Small intestine (tissue), 7 donors: Measurements from ENCODE around the gene LRMDA. TPM values are rescaled to one million over a fixed set of nuclear protein-coding genes. Genes with fewer than 3 reads are reported as not detected.

Experiments
- DNase-seq, 2 donors: peaks; one replicate each; pipeline versions ENCODE4 v3.0.0 to v3.0.0-alpha.2; 2013
- FAIRE-seq: peaks from 2 replicates; lab custom pipeline; 2012; peaks lifted over from hg19 to GRCh38; lab: Jason Lieb, UNC
- H3K27ac ChIP-seq, 3 donors: one replicate each; pipeline ENCODE4 v1.5.1; 2013; ENCODE audit warnings: low read length in 2 of 3, mild to moderate bottlenecking in 2 of 3, control low read depth in 1 of 3, inconsistent platforms in 1 of 3, low read depth in 1 of 3, moderate library complexity in 1 of 3
- H3K27me3 ChIP-seq, 3 donors: one replicate each; pipeline ENCODE4 v1.6.1; 2013; ENCODE audit warnings: low read length in 3 of 3, inconsistent platforms in 1 of 3; ENCODE audit not compliant: control insufficient read depth in 3 of 3, insufficient read depth in 3 of 3
- H3K36me3 ChIP-seq, 3 donors: one replicate each; pipeline ENCODE4 v1.6.1; 2013; ENCODE audit warnings: low read length in 3 of 3, inconsistent platforms in 1 of 3, low read depth in 1 of 3, mild to moderate bottlenecking in 1 of 3, moderate library complexity in 1 of 3; ENCODE audit not compliant: control insufficient read depth in 3 of 3, insufficient read depth in 2 of 3
- H3K4me1 ChIP-seq, 3 donors: one replicate each; pipeline ENCODE4 v1.6.1; 2013; ENCODE audit warnings: low read length in 2 of 3, inconsistent platforms in 1 of 3, low read depth in 1 of 3, mild to moderate bottlenecking in 1 of 3, moderate library complexity in 1 of 3; ENCODE audit not compliant: control insufficient read depth in 3 of 3, insufficient read depth in 2 of 3
- H3K4me3 ChIP-seq, 3 donors: one replicate each; pipeline ENCODE4 v1.5.1; 2013; ENCODE audit warnings: low read length in 3 of 3, control low read depth in 1 of 3, inconsistent platforms in 1 of 3, low read depth in 1 of 3, mild to moderate bottlenecking in 1 of 3, moderate library complexity in 1 of 3
- H3K9me3 ChIP-seq, 2 donors: one replicate each; pipeline ENCODE4 v1.6.1; 2013; ENCODE audit warnings: low read depth in 1 of 2, low read length in 1 of 2; ENCODE audit not compliant: control insufficient read depth in 2 of 2, insufficient read depth in 1 of 2
- WGBS, 3 donors: extraction: QIAGEN DNeasy Blood & Tissue Kit; methylation state at CpG; one replicate each; pipeline ENCODE4 v1.1.7; 2013; 5-methylcytosine and 5-hydroxymethylcytosine counted together
- polyA plus RNA-seq, 4 donors: library from polyadenylated mRNA; stranded (reverse) in 3 of 4; unstranded in 1 of 4; fragments of 200-250 nt in 3 of 4; fragments of 120-200 nt in 1 of 4; gene quantifications; one replicate each; pipeline versions ENCODE4 v1.2.1 to v1.2.3, GENCODE V29; 2013
- donor health status: healthy with polysubstance abuse.
- donor health status: control.
- donor health status: control.
- donor health status: Bipolar disorder and iron deficiency.
- donor health status: healthy.

The LRMDA gene
- polyA plus RNA-seq, 4 donors, result 5.6 to 16.2 (median 6.0) TPM; not detected in 1

- H3K4me3 ChIP-seq, result no peak overlapping the region
- no peaks in the 10 kb centered on the region for H3K9me3 ChIP-seq
- H3K36me3 ChIP-seq, result no peaks in the 10 kb centered on the region
- H3K27ac ChIP-seq, result no peak overlapping the region
- no peak for FAIRE-seq
- no peaks in the 10 kb centered on the region for H3K4me1 ChIP-seq
- no peak for DNase-seq
- no peaks in the 10 kb centered on the region for H3K27me3 ChIP-seq
- 84 to 86% (median 85%) methylated on average over 5 of the region's 5 CpGs for WGBS, 3 donors
These were observed 420.3 kb downstream of the LRMDA start for GRCh38 chr10:75851580-75852345.

- Histone ChIP-seq H3K36me3 (no peaks in the 10 kb centered on the region), H3K27ac (no peak overlapping the region), H3K27me3 (no peaks in the 10 kb centered on the region), H3K4me3 (no peak overlapping the region), H3K9me3 (no peaks in the 10 kb centered on the region), H3K4me1 (no peaks in the 10 kb centered on the region)
- FAIRE-seq, result no peak
- DNase-seq, result peak in 1 of 2 donors; percentile 5
- WGBS, 3 donors, result 67 to 85% (median 78%) methylated on average over 3 of the region's 3 CpGs
These were observed 421.5 kb downstream of the LRMDA start for GRCh38 chr10:75852851-75853484.

GRCh38 chr10:75857269-75857846 lies 425.9 kb downstream of the LRMDA start:
- FAIRE-seq (no peak), DNase-seq (no peak)
- no peaks in the 10 kb centered on the region for H3K36me3 ChIP-seq
- no peak overlapping the region for H3K27ac ChIP-seq
- H3K4me1 ChIP-seq, result no peaks in the 10 kb centered on the region
- 65 to 79% (median 72%) methylated on average over 5 of the region's 5 CpGs for WGBS, 3 donors
- H3K4me3 ChIP-seq, result no peak overlapping the region
- H3K9me3 ChIP-seq, result no peaks in the 10 kb centered on the region
- no peaks in the 10 kb centered on the region for H3K27me3 ChIP-seq

- WGBS, 3 donors, result 91 to 99% (median 94%) methylated on average over 4 of the region's 4 CpGs
- H3K4me1 ChIP-seq, result no peaks in the 10 kb centered on the region
These were observed 426.5 kb downstream of the LRMDA start for GRCh38 chr10:75857896-75858295.

GRCh38 chr10:75858339-75858738 lies 426.9 kb downstream of the LRMDA start:
- FAIRE-seq (no peak), DNase-seq (no peak)
- H3K4me3 ChIP-seq, result no peak overlapping the region
- H3K36me3 ChIP-seq, result no peaks in the 10 kb centered on the region
- H3K27ac ChIP-seq, result no peak overlapping the region
- H3K4me1 ChIP-seq, result no peaks in the 10 kb centered on the region
- no peaks in the 10 kb centered on the region for H3K9me3 ChIP-seq
- H3K27me3 ChIP-seq, result no peaks in the 10 kb centered on the region
- 93 to 100% (median 100%) methylated on average over 1 of the region's 1 CpG for WGBS, 3 donors

More at GRCh38 chr10:75857896-75858295, 426.5 kb downstream of the LRMDA start:
- DNase-seq, result no peak
- Histone ChIP-seq H3K9me3 (no peaks in the 10 kb centered on the region), H3K4me3 (no peak overlapping the region), H3K27me3 (no peaks in the 10 kb centered on the region), H3K27ac (no peak overlapping the region), H3K36me3 (no peaks in the 10 kb centered on the region)
- no peak for FAIRE-seq

- 12 to 90% (median 83%) methylated on average over 1 of the region's 1 CpG for WGBS, 3 donors
- Histone ChIP-seq H3K4me3 (no peak overlapping the region), H3K27me3 (no peaks in the 10 kb centered on the region), H3K4me1 (no peaks in the 10 kb centered on the region), H3K9me3 (no peaks in the 10 kb centered on the region), H3K36me3 (no peaks in the 10 kb centered on the region), H3K27ac (no peak overlapping the region)
- DNase-seq (no peak), FAIRE-seq (no peak)
These were observed 427.7 kb downstream of the LRMDA start for GRCh38 chr10:75859141-75859540.

- FAIRE-seq (no peak), DNase-seq (no peak)
- Histone ChIP-seq H3K27ac (no peak overlapping the region), H3K27me3 (no peaks in the 10 kb centered on the region), H3K36me3 (no peaks in the 10 kb centered on the region), H3K4me1 (no peaks in the 10 kb centered on the region), H3K4me3 (no peak overlapping the region), H3K9me3 (no peaks in the 10 kb centered on the region)
- 77 to 88% (median 81%) methylated on average over 6 of the region's 6 CpGs for WGBS, 3 donors
These were observed 428.6 kb downstream of the LRMDA start for GRCh38 chr10:75860009-75860408.

- Histone ChIP-seq H3K9me3 (no peaks in the 10 kb centered on the region), H3K36me3 (no peaks in the 10 kb centered on the region), H3K4me1 (no peaks in the 10 kb centered on the region), H3K27ac (no peak overlapping the region), H3K27me3 (no peaks in the 10 kb centered on the region), H3K4me3 (no peak overlapping the region)
- DNase-seq, result no peak
- FAIRE-seq, result no peak
These were observed 430.2 kb downstream of the LRMDA start for GRCh38 chr10:75861582-75861981.
